Uterus (tissue), 2 donors: ENCODE results near the gene ITPRIP.

ENCODE experiments used
- POLR2A ChIP-seq, 2 donors: fragments of 450-650 bp; IDR thresholded peaks; one replicate each; pipeline ENCODE4 v1.6.1; 2016; ENCODE audit warnings: antibody characterized with exemption in 2 of 2, mild to moderate bottlenecking in 1 of 2, moderate library complexity in 1 of 2
- TF ChIP-seq, protein P1 (sequence below), 4 experiments: fragments of 200-600 bp in 2 of 4; fragments of 450-650 bp in 2 of 4; sonication (generic) in 2 of 4; IDR thresholded peaks; one replicate each; pipeline ENCODE4 v1.5.1; 2016 to 2019; ENCODE audit warnings: antibody characterized with exemption in 4 of 4, mild to moderate bottlenecking in 2 of 4, moderate library complexity in 1 of 4

DNA sequence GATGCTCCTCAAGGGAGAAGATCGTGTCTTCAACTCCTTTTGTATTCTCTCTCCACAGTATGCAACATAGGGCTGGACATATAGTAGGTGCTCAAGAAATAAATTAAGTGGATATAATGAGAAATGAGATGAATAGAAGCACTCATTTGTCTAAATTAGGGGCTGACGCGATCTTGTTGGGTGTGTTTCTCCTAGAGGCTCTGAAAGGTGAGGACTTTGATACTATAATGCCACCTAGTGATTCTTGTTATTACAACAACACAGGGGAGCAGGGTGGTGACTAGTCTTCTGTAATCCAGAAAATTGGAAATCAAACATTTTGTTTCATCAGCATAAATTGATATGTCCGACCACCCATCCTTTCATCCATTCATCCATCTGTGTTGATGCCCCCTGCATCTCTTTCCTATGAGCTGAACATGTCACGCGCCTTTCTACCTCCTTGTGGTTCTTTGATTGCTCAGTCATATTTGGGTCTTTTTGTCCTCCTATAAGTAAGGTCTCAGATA lies 11.9 kb upstream of the ITPRIP start:
- TF ChIP-seq, protein P1, sequence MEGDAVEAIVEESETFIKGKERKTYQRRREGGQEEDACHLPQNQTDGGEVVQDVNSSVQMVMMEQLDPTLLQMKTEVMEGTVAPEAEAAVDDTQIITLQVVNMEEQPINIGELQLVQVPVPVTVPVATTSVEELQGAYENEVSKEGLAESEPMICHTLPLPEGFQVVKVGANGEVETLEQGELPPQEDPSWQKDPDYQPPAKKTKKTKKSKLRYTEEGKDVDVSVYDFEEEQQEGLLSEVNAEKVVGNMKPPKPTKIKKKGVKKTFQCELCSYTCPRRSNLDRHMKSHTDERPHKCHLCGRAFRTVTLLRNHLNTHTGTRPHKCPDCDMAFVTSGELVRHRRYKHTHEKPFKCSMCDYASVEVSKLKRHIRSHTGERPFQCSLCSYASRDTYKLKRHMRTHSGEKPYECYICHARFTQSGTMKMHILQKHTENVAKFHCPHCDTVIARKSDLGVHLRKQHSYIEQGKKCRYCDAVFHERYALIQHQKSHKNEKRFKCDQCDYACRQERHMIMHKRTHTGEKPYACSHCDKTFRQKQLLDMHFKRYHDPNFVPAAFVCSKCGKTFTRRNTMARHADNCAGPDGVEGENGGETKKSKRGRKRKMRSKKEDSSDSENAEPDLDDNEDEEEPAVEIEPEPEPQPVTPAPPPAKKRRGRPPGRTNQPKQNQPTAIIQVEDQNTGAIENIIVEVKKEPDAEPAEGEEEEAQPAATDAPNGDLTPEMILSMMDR (IDR thresholded peaks at IDR 0.05): peak; percentile 71 to 93 (median 80)
- no peak for TF ChIP-seq POLR2A (IDR thresholded peaks at IDR 0.05)
